Measurements from ENCODE around the gene LYZL1. TPM values are rescaled to one million over a fixed set of nuclear protein-coding genes. Genes with fewer than 3 reads are reported as not detected.

LYZL1 gene
- polyA plus RNA-seq, 1 of the 3 experiments (the other 2 are of a cell fraction) = not detected

DNA sequence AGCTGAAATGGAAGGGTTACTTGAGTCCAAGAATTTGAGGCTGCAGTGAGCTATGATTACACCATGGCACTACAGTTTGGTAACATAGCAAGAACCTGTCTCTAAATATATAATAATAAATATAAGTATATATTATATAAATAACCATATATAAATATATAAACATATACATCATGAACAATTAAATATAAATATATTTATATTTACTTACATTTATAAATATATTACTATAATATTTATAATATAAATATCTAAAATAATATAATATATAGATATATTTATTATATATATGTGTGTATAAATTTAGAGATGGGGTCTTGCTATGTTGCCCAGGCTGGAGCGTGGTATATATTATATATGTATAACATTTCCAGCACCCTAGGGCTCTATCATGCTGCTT, 42.4 kb upstream of the LYZL1 start:
- Histone ChIP-seq H3K9me2 (no peaks in the 10 kb centered on the region), H3K4me1 (ENCODE audit: control insufficient read depth in 1 of 2, insufficient read depth in 2 of 2, low read depth in 1 of 2, low read length in 1 of 2) (no peaks in the 10 kb centered on the region; a peak in 2 of 4 replicates), H3K79me2 (ENCODE audit: insufficient read depth) (no peaks in the 10 kb centered on the region), H3K27ac (ENCODE audit: low read depth in 2 of 2, low read length in 1 of 2) (no peak overlapping the region; a peak in 1 of 4 replicates), H3K4me3 (ENCODE audit: low read depth in 2 of 2, low read length in 1 of 2) (no peak overlapping the region), H3K9me3 (no peaks in the 10 kb centered on the region), H3K27me3 (ENCODE audit: insufficient read depth) (0 out of 2 replicates have a peak, but pooled peaks cover 4% of the 10 kb centered on the region), H3K4me2 (no peak overlapping the region), H3F3A (replicated peaks; ENCODE audit: insufficient read depth) (no peaks in the 10 kb centered on the region), H3K36me3 (replicated peaks in 1 of 2; ENCODE audit: control insufficient read depth in 1 of 2, insufficient read depth in 2 of 2, low read length in 1 of 2) (no peaks in the 10 kb centered on the region), H2AFZ (ENCODE audit: low read depth) (no peak overlapping the region), H4K20me1 (ENCODE audit: insufficient read depth) (no peaks in the 10 kb centered on the region), H3K9ac (no peak overlapping the region)
- ChIA-PET POLR2A (no interaction called here), CTCF (interaction anchor here (4.5 kb wide), 1 partner anchor 58 kb away, joined by 19 read pairs; no protein-coding TSS in a partner anchor)
- no peak for DNase-seq
- WGBS (ENCODE audit: low lambda C conversion rate) = 50% methylated on average over 1 of the region's 1 CpG
- no peak for TF ChIP-seq FOXM1 (IDR thresholded peaks at IDR 0.05; ENCODE audit: low read depth)
- no peak for TF ChIP-seq RFX5 (IDR thresholded peaks at IDR 0.05; ENCODE audit: low read length)
- no peak for TF ChIP-seq CHD2 (IDR thresholded peaks at IDR 0.05; ENCODE audit: low read length, partially characterized antibody)
- TF ChIP-seq, protein P1, sequence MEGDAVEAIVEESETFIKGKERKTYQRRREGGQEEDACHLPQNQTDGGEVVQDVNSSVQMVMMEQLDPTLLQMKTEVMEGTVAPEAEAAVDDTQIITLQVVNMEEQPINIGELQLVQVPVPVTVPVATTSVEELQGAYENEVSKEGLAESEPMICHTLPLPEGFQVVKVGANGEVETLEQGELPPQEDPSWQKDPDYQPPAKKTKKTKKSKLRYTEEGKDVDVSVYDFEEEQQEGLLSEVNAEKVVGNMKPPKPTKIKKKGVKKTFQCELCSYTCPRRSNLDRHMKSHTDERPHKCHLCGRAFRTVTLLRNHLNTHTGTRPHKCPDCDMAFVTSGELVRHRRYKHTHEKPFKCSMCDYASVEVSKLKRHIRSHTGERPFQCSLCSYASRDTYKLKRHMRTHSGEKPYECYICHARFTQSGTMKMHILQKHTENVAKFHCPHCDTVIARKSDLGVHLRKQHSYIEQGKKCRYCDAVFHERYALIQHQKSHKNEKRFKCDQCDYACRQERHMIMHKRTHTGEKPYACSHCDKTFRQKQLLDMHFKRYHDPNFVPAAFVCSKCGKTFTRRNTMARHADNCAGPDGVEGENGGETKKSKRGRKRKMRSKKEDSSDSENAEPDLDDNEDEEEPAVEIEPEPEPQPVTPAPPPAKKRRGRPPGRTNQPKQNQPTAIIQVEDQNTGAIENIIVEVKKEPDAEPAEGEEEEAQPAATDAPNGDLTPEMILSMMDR (IDR thresholded peaks at IDR 0.05) = no peak
- no peak for TF ChIP-seq GABPA (IDR thresholded peaks at IDR 0.05; ENCODE audit: low read depth)
- TF ChIP-seq TEAD4 (IDR thresholded peaks at IDR 0.05; ENCODE audit: borderline replicate concordance, insufficient read depth) = no peak
- no peak for TF ChIP-seq RAD21 (IDR thresholded peaks at IDR 0.05; ENCODE audit: low read length)
- TF ChIP-seq, protein P2, sequence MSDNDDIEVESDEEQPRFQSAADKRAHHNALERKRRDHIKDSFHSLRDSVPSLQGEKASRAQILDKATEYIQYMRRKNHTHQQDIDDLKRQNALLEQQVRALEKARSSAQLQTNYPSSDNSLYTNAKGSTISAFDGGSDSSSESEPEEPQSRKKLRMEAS (IDR thresholded peaks at IDR 0.05; ENCODE audit: low read depth) = no peak
- TF ChIP-seq POLR2AphosphoS5 (IDR thresholded peaks at IDR 0.05; ENCODE audit: low read depth, low read length) = no peak
- no peak for TF ChIP-seq SMC3 (IDR thresholded peaks at IDR 0.05; ENCODE audit: low read depth, low read length)
- TF ChIP-seq ELF1 (IDR thresholded peaks at IDR 0.05) = no peak
- no peak for TF ChIP-seq RXRA (IDR thresholded peaks at IDR 0.05; ENCODE audit: borderline replicate concordance, low read depth)
- no peak for TF ChIP-seq FOXJ3 (CRISPR knock-in tag; IDR thresholded peaks at IDR 0.05)

DNA sequence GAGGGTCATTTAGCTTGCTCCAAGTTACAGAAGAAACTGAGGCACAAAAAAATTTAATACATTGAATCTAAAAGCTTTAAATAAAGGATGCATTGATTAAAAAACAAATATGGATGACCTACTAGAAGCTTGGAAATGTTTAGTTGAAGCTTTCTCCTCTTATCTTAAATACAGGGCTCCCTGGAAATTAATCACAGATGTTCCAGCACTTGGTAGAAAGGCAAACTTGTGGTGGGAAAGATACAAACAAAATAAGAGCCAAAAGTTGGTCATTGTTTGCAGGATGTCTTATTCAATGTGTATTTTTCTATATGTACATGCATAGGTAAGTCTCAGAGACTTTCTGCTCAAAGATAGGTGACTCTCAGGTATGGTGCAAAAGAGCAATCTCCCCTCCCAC, 40.7 kb upstream of the LYZL1 start:
- Histone ChIP-seq H3K4me2 (no peak overlapping the region), H4K20me1 (ENCODE audit: insufficient read depth) (no peaks in the 10 kb centered on the region), H3F3A (replicated peaks; ENCODE audit: insufficient read depth) (no peaks in the 10 kb centered on the region), H3K9ac (no peak overlapping the region), H3K4me3 (ENCODE audit: low read depth in 2 of 2, low read length in 1 of 2) (no peak overlapping the region), H3K36me3 (replicated peaks in 1 of 2; ENCODE audit: control insufficient read depth in 1 of 2, insufficient read depth in 2 of 2, low read length in 1 of 2) (no peaks in the 10 kb centered on the region), H3K79me2 (ENCODE audit: insufficient read depth) (no peaks in the 10 kb centered on the region), H3K27ac (ENCODE audit: low read depth in 2 of 2, low read length in 1 of 2) (peak overlapping the region in 1 of 2 experiments; percentile 59; a peak in 2 of 4 replicates), H3K9me3 (no peaks in the 10 kb centered on the region), H3K9me2 (no peaks in the 10 kb centered on the region), H3K4me1 (ENCODE audit: control insufficient read depth in 1 of 2, insufficient read depth in 2 of 2, low read depth in 1 of 2, low read length in 1 of 2) (peaks cover 0 to 6% of the 10 kb centered on the region in 2 experiments; a peak in 2 of 4 replicates), H2AFZ (ENCODE audit: low read depth) (no peak overlapping the region), H3K27me3 (ENCODE audit: insufficient read depth) (peaks cover 4% of the 10 kb centered on the region; the same call in 1 of the 2 replicates)
- CTCF ChIA-PET = interaction anchor here (0.9 to 1.2 kb wide), 2 partner anchors 56 to 584 kb away, joined by 3 to 5 read pairs; no protein-coding TSS in a partner anchor
- DNase-seq = peak; percentile 39
- POLR2A ChIA-PET = no interaction called here
- TF ChIP-seq NRF1 (IDR thresholded peaks at IDR 0.05; ENCODE audit: low read depth, low read length) (no peak), TCF12 (IDR thresholded peaks at IDR 0.05) (0 out of 2 replicates have a peak, but pooled peaks have one; percentile 11), MXI1 (IDR thresholded peaks at IDR 0.05; ENCODE audit: low read depth, low read length) (no peak)

All from SK-N-SH (cell line).